IMR-90 (cell line): ENCODE data around the gene MEF2B. TPM values are rescaled to one million over a fixed set of nuclear protein-coding genes. Genes with fewer than 3 reads are reported as not detected.

Experiments used
- ATAC-seq: fragments of 200-7000 bp; cut with Tn5 transposase; 2 replicates; pipeline ENCODE4 v1.9.1; 2020; ENCODE audit warnings: low read depth, mild to moderate bottlenecking, moderate library complexity
- BruUV-seq: library from RNA; stranded (reverse); fragments of 400-500 nt; replicated peaks from 2 replicates; lab custom pipeline; 2021; lab: Mats Ljungman, UMichigan
- CTCF ChIA-PET: fragments of 300-600 bp; formaldehyde crosslinking; extraction: SDS; loops from one replicate; lab custom pipeline; 2021; ENCODE audit warnings: antibody characterized with exemption; lab: Yijun Ruan, JAX
- POLR2A ChIA-PET: fragments of 300-600 bp; sonication (Branson Sonifier 250); formaldehyde crosslinking; loops from one replicate; lab custom pipeline; 2022; ENCODE audit warnings: antibody characterized with exemption; ENCODE audit not compliant: unreplicated experiment; lab: Charles Lee
- DNase-seq: peaks from one replicate; pipeline ENCODE4 v3.0.0; 2013
- H2AFZ ChIP-seq: replicated peaks from 2 replicates; pipeline ENCODE3; 2013; ENCODE audit warnings: low read length, mild to moderate bottlenecking; ENCODE audit not compliant: poor library complexity
- H2AK5ac ChIP-seq: 2 replicates; pipeline ENCODE4 v1.6.1; 2013; ENCODE audit warnings: low read depth, low read length, inconsistent platforms
- H2AK9ac ChIP-seq: replicated peaks from 2 replicates; pipeline ENCODE3; 2013; ENCODE audit warnings: mild to moderate bottlenecking, low read depth, low read length, moderate library complexity; ENCODE audit not compliant: poor library complexity
- H2BK120ac ChIP-seq: 2 replicates; pipeline ENCODE4 v1.6.1; 2013; ENCODE audit warnings: low read depth, low read length, inconsistent platforms
- H2BK15ac ChIP-seq: 3 replicates; pipeline ENCODE4 v1.6.1; 2013; ENCODE audit warnings: low read depth, low read length, inconsistent platforms
- H2BK20ac ChIP-seq: 2 replicates; pipeline ENCODE4 v1.6.1; 2013; ENCODE audit warnings: low read depth, mild to moderate bottlenecking, inconsistent platforms, low read length, moderate library complexity
- H2BK5ac ChIP-seq: 2 replicates; pipeline ENCODE4 v1.6.1; 2013; ENCODE audit warnings: mild to moderate bottlenecking, low read depth, low read length, inconsistent platforms; ENCODE audit not compliant: poor library complexity, severe bottlenecking
- H3K14ac ChIP-seq: replicated peaks from 2 replicates; pipeline ENCODE4 v1.6.1; 2013; ENCODE audit warnings: low read depth, low read length, inconsistent platforms
- H3K18ac ChIP-seq: 2 replicates; pipeline ENCODE4 v1.6.1; 2013; ENCODE audit warnings: low read depth, low read length, control low read depth
- H3K23ac ChIP-seq: 2 replicates; pipeline ENCODE4 v1.6.1; 2013; ENCODE audit warnings: low read depth, low read length, inconsistent platforms
- H3K27ac ChIP-seq: 2 replicates; pipeline ENCODE4 v1.5.1; 2013; ENCODE audit warnings: mild to moderate bottlenecking, control low read depth, low read length; ENCODE audit not compliant: insufficient read depth
- H3K27me3 ChIP-seq: 2 replicates; pipeline ENCODE4 v1.6.1; 2013; ENCODE audit warnings: low read length; ENCODE audit not compliant: control insufficient read depth, insufficient read depth
- H3K36me3 ChIP-seq: 2 replicates; pipeline ENCODE4 v1.6.1; 2013; ENCODE audit warnings: low read length, mixed read lengths; ENCODE audit not compliant: control insufficient read depth, insufficient read depth
- H3K4ac ChIP-seq: 2 replicates; pipeline ENCODE4 v1.6.1; 2013; ENCODE audit warnings: low read depth, low read length, inconsistent platforms
- H3K4me1 ChIP-seq: 2 replicates; pipeline ENCODE4 v1.6.1; 2013; ENCODE audit warnings: low read length, mixed read lengths; ENCODE audit not compliant: control insufficient read depth, insufficient read depth
- H3K4me2 ChIP-seq: 2 replicates; pipeline ENCODE4 v1.6.1; 2013; ENCODE audit warnings: low read depth, mild to moderate bottlenecking, control low read depth, low read length, moderate library complexity
- H3K4me3 ChIP-seq: 2 replicates; pipeline ENCODE4 v1.5.1; 2013; ENCODE audit warnings: low read depth, mild to moderate bottlenecking, control low read depth, low read length, moderate library complexity; ENCODE audit not compliant: insufficient read depth
- H3K56ac ChIP-seq: 2 replicates; pipeline ENCODE4 v1.6.1; 2013; ENCODE audit warnings: low read length, inconsistent platforms; ENCODE audit not compliant: insufficient read depth; ENCODE audit errors: extremely low read depth
- H3K79me1 ChIP-seq, 2 experiments: 2 replicates each; pipeline ENCODE4 v1.6.1; 2013; ENCODE audit warnings: low read length in 2 of 2, inconsistent platforms in 1 of 2, low read depth in 1 of 2
- H3K9ac ChIP-seq: 2 replicates; pipeline ENCODE4 v1.6.1; 2013; ENCODE audit warnings: low read depth, low read length, control low read depth
- H3K9me1 ChIP-seq: 2 replicates; pipeline ENCODE4 v1.6.1; 2013; ENCODE audit warnings: low read length, inconsistent platforms; ENCODE audit not compliant: insufficient read depth
- H3K9me3 ChIP-seq: 2 replicates; pipeline ENCODE4 v1.6.1; 2013; ENCODE audit warnings: low read length; ENCODE audit not compliant: control insufficient read depth, insufficient read depth
- H4K20me1 ChIP-seq: 2 replicates; pipeline ENCODE4 v1.6.1; 2013; ENCODE audit warnings: low read length, inconsistent platforms; ENCODE audit not compliant: insufficient read depth
- H4K5ac ChIP-seq: 2 replicates; pipeline ENCODE4 v1.6.1; 2013; ENCODE audit warnings: mild to moderate bottlenecking, low read depth, low read length, control low read depth
- H4K8ac ChIP-seq, 2 experiments: 2 replicates each; pipeline ENCODE4 v1.6.1; 2013; ENCODE audit warnings: low read depth in 2 of 2, low read length in 2 of 2, control low read depth in 1 of 2, inconsistent platforms in 1 of 2
- H4K91ac ChIP-seq: 2 replicates; pipeline ENCODE4 v1.6.1; 2013; ENCODE audit warnings: low read depth, low read length, inconsistent platforms; ENCODE audit not compliant: insufficient read depth
- BHLHE40 ChIP-seq: fragments of 150-350 bp; IDR thresholded peaks from 2 replicates; pipeline ENCODE4 v1.6.1; 2016; ENCODE audit warnings: mild to moderate bottlenecking, low read depth, low read length
- CEBPB ChIP-seq: IDR thresholded peaks from 2 replicates; pipeline ENCODE4 v1.6.1; 2012; ENCODE audit warnings: low read depth, low read length, improper control_type of control experiment
- CHD1 ChIP-seq: IDR thresholded peaks from 2 replicates; pipeline ENCODE4 v1.6.1; 2012; ENCODE audit warnings: low read depth, low read length, improper control_type of control experiment
- CTCF ChIP-seq: conservative IDR thresholded peaks from 2 replicates; pipeline ENCODE4 v1.5.1; 2012; ENCODE audit warnings: mild to moderate bottlenecking, low read depth, low read length, improper control_type of control experiment
- ELK1 ChIP-seq: fragments of 150-350 bp; IDR thresholded peaks from 2 replicates; pipeline ENCODE4 v1.6.1; 2016; ENCODE audit warnings: low read depth, mild to moderate bottlenecking, low read length, moderate library complexity, borderline replicate concordance
- FOS ChIP-seq: fragments of 150-350 bp; IDR thresholded peaks from 2 replicates; pipeline ENCODE4 v1.6.1; 2016; ENCODE audit warnings: low read depth, low read length
- MAFK ChIP-seq: IDR thresholded peaks from 2 replicates; pipeline ENCODE4 v1.6.1; 2012; ENCODE audit warnings: low read depth, low read length, improper control_type of control experiment
- MAZ ChIP-seq: IDR thresholded peaks from 2 replicates; pipeline ENCODE4 v1.6.1; 2012; ENCODE audit warnings: low read depth, mild to moderate bottlenecking, low read length, improper control_type of control experiment, moderate library complexity, borderline replicate concordance
- MXI1 ChIP-seq: IDR thresholded peaks from 2 replicates; pipeline ENCODE4 v1.6.1; 2012; ENCODE audit warnings: low read depth, mild to moderate bottlenecking, low read length, moderate library complexity, borderline replicate concordance
- POLR2A ChIP-seq: IDR thresholded peaks from 2 replicates; pipeline ENCODE4 v1.6.1; 2012; ENCODE audit warnings: mild to moderate bottlenecking, low read depth, low read length
- RAD21 ChIP-seq: IDR thresholded peaks from 2 replicates; pipeline ENCODE4 v1.6.1; 2012; ENCODE audit warnings: low read length, improper control_type of control experiment
- RFX5 ChIP-seq: IDR thresholded peaks from 2 replicates; pipeline ENCODE4 v1.8.0; 2012; ENCODE audit warnings: low read depth, mild to moderate bottlenecking, low read length, moderate library complexity
- SMC3 ChIP-seq: fragments of 150-350 bp; IDR thresholded peaks from 2 replicates; pipeline ENCODE4 v1.6.1; 2016; ENCODE audit warnings: low read depth, mild to moderate bottlenecking, antibody characterized with exemption, low read length, moderate library complexity
- USF2 ChIP-seq: fragments of 150-350 bp; IDR thresholded peaks from 2 replicates; pipeline ENCODE4 v1.6.1; 2017; ENCODE audit warnings: mild to moderate bottlenecking, antibody characterized with exemption, low read length, low read depth
- WGBS, 2 experiments: methylation state at CpG; one replicate each; pipeline versions ENCODE4 v1.1.5 to v1.1.7; 2013; ENCODE audit warnings: missing lambda C conversion rate in 2 of 2; ENCODE audit not compliant: insufficient read length in 1 of 2; ENCODE audit errors: extremely low coverage in 2 of 2; 5-methylcytosine and 5-hydroxymethylcytosine counted together
- dilution Hi-C: fragments of 300-500 bp; cut with HindIII; formaldehyde crosslinking; loops from one replicate; pipeline ENCODE4 v1.14.3; 2018; ENCODE audit warnings: low sequenced_read_pairs; ENCODE audit not compliant: unreplicated experiment
- in situ Hi-C: fragments of 300-500 bp; cut with MboI; formaldehyde crosslinking; loops from 3 replicates; pipeline ENCODE4 v1.14.3; 2019; ENCODE audit warnings: low sequenced_read_pairs, inconsistent platforms, mixed read lengths
- intact Hi-C: fragments of 100-400 bp; cut with micrococcal nuclease; formaldehyde crosslinking; loops from 2 replicates; pipeline ENCODE4 v1.10.0; 2022
- polyA plus RNA-seq, 3 experiments: library from polyadenylated mRNA; depleted of rRNA; stranded (reverse); fragments of >200 nt; gene quantifications; 2 replicates each; pipeline ENCODE4 v1.2.3, GENCODE V29; 2012; ENCODE audit warnings: low replicate concordance in 1 of 3
- total RNA-seq: library from RNA; depleted of rRNA; stranded (reverse); fragments of >200 nt; gene quantifications from 2 replicates; pipeline ENCODE4 v1.2.3, GENCODE V29; 2012

Gene MEF2B
- total and polyA plus RNA-seq, 2 of the 4 experiments (the other 2 are of a cell fraction), result 0.18 to 0.94 TPM

GRCh38 chr19:19179548-19180441 lies 9.7 kb upstream of the MEF2B start:
- H3K9me3 ChIP-seq, result peaks cover 3% of the 10 kb centered on the region; the same call in 1 of the 2 replicates
- in situ Hi-C loops (no loop called here), intact Hi-C loops (loop anchor here (10.0 kb wide), 1 partner anchor 115 kb away; the partner anchor contains the start of gene SLC25A42), dilution Hi-C loops (no loop called here)
- H3K4me1 ChIP-seq, result no peaks in the 10 kb centered on the region
- no TSS peak for BruUV-seq
- no peak overlapping the region for H2BK5ac ChIP-seq
- 75% methylated on average over 5 of the region's 17 CpGs; no CpG with 5 or more reads in 1 of the 2 experiments for WGBS, 2 experiments
- no peak overlapping the region for H3K18ac ChIP-seq
- H2BK120ac ChIP-seq, result no peak overlapping the region
- H2AK9ac ChIP-seq, result no peak overlapping the region
- no peak overlapping the region for H4K5ac ChIP-seq
- no peak overlapping the region for H3K4me2 ChIP-seq
- H4K20me1 ChIP-seq, result no peaks in the 10 kb centered on the region; the same call in 1 of the 2 replicates
- no peak overlapping the region for H2AFZ ChIP-seq
- ChIA-PET POLR2A (no interaction called here), CTCF (no interaction called here)
- no peak overlapping the region for H3K56ac ChIP-seq
- H3K79me1 ChIP-seq, result no peaks in the 10 kb centered on the region
- ATAC-seq (no peak), DNase-seq (no peak)
- peaks cover 34% of the 10 kb centered on the region for H3K36me3 ChIP-seq
- H2BK20ac ChIP-seq, result no peak overlapping the region
- no peak overlapping the region for H3K9ac ChIP-seq
- no peak overlapping the region for H2AK5ac ChIP-seq
- H3K23ac ChIP-seq, result no peak overlapping the region
- no peak overlapping the region for H3K4ac ChIP-seq
- no peaks in the 10 kb centered on the region for H3K9me1 ChIP-seq
- H4K8ac ChIP-seq, result no peak overlapping the region
- no peak overlapping the region for H3K27ac ChIP-seq
- H3K4me3 ChIP-seq, result no peak overlapping the region
- H2BK15ac ChIP-seq, result no peak overlapping the region
- no peak overlapping the region for H4K91ac ChIP-seq
- H3K27me3 ChIP-seq, result no peaks in the 10 kb centered on the region
- H3K14ac ChIP-seq, result no peak overlapping the region
- TF ChIP-seq CTCF, result no peak
- no peak for TF ChIP-seq CEBPB
- TF ChIP-seq MXI1, result no peak
- TF ChIP-seq RAD21, result no peak
- no peak for TF ChIP-seq POLR2A
- no peak for TF ChIP-seq CHD1
- no peak for TF ChIP-seq FOS
- TF ChIP-seq ELK1, result no peak
- TF ChIP-seq RFX5, result no peak
- no peak for TF ChIP-seq MAZ
- TF ChIP-seq MAFK, result no peak
- no peak for TF ChIP-seq USF2
- TF ChIP-seq SMC3, result no peak
- TF ChIP-seq BHLHE40, result no peak
